OCI-M1 (cell line): ENCODE data around the gene INPP5A.
"Not testable (repeated sequence)": the region's sequence is repeated elsewhere in the genome, so short reads cannot be mapped to it uniquely, and the experiment has no call there.

ENCODE experiments used
- DNase-seq: peaks from one replicate; lab custom pipeline; 2025; lab: John Stamatoyannopoulos, UW

Gene INPP5A

DNA sequence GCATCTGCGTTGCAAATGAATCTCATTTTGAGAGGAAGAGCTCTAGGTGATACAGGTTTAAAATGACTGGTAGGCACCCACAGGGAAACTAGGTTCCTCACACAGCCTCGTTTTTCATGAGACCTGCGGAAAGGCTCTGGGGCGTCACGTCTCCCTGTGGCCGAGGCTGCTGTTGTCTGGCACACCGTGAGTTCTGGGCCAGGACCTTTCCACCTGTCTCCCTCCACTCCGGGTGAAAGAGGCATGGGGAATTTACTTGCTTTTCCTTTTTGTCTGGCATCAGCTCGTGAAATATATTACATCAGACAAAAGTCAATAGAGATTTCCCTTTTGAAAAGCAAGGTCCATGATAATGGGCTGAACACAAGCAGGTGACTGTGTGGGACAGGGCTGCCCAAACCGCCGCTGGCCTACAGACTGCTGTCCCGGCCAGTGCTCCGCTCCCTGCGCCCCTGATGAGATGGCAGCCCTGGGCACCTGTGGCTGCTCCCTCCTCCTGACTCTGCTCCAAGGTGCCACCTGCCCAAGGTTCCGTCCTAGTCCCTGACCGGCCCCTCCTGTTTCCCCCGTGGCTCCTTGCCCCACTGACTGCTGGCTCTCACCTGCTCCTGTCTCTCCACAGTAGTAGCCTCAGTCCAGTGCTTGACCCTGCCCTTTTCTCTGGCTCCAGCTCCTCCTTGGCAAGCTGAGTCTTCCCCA lies 138.8 kb downstream of the INPP5A start:
- DNase-seq: no peak

DNA sequence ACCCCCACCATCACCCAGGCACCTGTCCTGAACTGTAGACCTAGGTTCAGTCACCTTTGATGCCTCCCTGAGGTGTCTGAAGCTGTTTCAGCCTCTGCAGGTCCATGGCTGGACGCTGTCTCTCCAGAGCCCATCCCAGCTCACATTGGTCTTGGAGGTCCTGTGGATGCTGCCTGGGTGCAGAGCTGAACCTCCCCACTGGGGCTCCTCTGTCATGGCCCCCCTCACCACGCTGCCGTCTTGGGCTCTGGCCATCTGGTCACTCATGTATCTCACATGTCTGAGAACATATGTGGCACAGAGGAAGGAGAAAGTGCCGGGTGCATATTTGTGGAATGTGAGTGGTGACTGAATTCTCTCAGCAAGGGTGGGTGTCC lies 139.5 kb downstream of the INPP5A start:
- no peak for DNase-seq

DNA sequence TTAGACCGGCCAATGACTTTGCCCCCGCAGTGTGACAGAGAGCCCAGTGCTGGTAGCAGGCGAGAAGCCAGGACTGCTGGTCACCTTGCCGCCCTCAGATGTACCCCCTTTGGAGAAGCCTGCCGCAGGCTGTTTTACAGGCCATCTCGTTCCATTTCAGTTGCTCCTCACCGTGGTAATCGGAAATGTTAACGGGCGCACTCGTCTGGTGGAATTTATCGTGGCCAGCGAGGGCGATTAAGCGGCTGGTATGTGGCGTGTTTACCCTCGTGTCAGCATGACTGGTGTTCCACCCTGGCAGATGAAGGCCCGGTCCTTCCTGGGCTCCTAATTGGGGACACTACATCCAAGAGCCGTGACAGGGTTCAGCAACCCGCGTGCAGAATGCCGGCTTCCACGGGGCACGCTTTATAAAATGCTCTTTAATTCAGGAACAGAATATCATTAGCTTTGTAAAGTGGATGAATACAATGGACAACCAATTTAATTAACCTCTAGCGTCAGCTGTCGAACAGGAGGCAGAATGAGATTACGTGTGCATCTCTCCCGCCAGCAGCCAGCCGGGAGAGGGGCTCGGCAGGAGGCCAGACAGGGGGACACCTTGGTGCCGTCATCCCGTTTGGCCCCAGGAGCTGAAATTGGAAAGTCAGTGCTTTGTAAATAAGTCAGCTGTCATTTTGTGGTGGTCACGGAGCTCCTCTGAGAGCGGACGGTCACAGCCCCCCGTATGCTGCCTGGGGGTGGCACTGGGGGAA lies 140.1 kb downstream of the INPP5A start:
- DNase-seq: no peak

DNA sequence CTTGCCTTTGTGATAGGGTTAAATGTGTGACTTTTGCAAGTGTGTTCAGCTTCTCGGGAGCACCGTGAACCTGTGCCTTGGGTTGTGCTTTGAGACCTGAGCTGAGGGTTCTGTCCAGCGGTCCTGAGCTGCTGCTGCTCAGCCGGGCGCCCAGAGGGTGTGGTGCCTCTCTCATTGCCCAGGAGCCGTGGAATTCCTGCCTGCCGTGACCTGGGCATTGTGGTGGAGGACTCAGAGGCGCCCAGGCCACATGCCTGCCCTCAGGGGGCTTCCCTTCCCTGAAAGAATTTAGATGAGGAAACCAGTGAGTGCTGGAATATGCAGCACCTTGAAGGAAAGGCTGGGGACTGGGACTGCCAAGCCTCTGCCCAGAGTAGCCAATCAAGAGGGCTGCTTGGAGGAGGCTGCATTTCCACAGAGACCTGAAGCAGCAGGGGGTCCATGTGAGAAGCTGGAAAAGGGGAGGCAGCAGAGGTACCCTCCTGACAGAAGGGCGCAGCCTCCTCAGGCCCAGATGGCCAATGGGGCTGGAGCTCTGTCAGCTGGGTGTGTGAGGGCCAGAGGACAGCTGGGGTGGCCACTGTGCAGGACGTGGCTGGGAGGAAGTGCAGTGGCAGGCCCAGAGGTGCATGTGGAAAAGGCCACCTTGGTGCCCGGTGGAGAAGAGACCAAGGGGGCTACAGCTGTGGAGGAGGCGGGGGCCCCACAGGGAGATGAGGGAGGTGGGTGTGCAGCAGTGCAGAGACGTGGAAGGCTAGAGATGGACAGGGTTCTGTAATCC lies 141.0 kb downstream of the INPP5A start:
- DNase-seq: no peak

DNA sequence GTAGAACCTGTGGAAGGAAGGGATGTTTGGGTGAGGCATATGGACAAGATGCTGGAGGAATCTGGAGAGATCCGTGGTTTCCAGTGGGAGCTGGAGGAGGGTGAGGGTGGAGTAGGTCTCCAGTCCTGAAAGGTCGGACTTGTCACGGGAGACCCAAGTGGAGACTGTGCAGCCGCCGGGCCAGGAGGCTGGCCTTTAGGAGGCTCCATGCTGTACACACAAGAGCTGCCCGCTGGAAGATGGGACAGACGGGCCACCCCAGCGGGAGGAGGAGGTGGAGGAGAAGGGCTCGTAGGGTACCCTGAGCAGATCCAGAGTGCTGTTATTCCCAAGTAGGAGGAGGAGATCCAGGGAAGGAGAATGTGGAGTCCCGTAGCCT lies 141.6 kb downstream of the INPP5A start:
- no peak for DNase-seq

DNA sequence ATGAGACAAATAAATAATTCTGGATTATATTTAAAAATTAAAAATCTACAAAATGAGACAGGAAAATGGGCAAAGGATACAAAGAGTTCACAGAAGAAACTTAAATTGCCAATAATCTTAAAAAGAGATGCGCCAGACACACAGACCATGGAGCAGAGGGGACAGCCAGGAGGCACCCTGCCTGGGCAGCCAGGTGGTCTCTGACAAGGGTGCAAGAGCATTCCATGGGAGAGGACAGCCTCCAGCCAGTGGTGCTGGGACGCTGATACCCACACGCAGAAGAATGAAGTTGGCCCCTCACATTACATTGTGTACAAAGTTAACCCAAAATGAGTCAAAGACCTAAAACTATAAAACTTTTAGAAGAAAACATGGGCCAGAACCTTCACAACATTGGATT lies 142.1 kb downstream of the INPP5A start:
- no peak for DNase-seq

DNA sequence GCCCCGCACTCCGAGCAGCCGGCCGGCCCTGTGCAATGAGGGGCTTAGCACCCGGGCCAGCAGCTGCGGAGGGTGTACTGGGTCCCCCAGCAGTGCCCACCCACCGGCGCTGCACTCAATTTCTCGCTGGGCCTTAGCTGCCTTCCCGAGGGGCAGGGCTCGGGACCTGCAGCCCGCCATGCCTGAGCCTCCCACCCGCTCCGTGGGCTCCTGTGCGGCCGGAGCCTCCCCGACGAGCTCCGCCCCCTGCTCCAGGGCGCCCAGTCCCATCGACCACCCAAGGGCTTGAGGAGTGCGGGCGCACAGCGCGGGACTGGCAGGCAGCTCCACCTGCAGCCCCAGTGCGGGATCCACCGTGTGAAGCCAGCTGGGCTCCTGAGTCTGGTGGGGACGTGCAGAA lies 143.2 kb downstream of the INPP5A start:
- not testable (repeated sequence) for DNase-seq

DNA sequence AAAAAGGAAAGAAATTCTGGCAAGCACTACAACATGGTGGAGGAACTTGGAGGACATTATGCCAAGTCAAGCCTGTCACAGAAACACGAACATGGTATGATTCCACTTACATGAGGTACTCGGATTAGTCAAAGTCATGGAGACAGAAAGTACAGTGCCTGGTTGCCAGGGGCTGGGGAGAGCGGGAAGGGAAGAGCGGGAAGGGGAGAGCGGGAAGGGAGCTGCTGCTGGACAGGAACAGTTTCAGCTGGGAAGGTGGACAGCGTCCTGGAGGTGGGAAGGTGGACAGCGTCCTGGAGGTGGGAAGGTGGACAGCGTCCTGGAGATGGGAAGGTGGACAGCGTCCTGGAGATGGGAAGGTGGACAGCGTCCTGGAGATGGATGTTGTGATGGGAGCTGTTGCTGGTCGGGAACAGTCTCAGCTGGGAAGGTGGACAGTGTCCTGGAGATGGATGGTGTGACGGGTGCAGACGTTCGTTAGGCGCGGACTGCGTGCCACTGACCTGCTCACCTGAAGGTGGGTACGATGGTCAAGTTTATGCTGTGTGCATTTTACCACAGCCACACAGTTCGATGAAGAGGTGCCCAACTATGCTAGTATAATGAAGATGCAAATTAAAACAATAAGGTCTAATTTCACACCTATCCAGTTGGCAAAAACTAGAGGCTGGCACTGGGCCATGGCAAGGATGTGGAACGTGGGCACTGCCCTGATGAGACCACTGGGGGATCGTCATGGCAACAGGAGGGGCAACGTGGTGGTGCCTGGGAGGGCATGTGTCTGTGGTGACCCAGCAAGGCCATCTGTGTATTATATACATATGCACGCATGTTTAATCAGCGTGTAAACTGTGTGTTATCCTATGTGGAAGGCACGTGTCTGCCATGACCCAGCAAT lies 144.5 kb downstream of the INPP5A start:
- no peak for DNase-seq

DNA sequence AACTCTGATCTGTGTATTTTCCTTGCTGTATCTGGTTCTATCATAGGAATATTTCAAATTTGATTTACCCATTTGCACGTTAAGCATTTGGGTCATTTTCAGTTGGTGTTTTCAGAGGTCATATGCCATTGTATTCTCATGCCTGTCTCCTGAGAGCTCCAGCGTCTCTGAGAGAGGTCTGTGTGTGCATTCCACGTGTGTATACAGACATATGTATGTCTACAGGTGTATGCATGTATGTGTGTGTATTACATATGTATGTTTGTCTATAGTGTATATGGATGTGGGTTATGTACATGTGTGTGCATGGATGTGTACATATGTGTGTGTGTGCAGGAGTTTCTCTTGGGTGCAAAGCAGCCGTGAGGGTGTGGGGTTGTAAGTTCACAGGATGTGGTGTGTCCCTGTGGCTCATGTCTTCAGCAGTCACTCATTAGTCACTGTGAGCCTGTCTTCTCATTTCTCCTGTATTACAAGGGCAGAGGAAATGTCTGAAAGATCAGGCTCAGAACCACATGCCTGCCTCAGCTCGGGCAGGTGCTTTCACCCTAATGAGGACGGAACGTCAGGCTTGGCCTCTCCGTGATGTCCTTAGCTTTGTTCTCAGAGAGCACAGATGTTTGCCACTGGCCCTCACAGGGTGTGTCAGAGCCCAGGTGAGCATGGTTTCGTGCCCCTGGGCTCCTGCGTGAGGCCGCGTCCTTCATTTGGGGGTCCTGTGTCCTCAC lies 146.7 kb downstream of the INPP5A start:
- DNase-seq: peak; percentile 6

DNA sequence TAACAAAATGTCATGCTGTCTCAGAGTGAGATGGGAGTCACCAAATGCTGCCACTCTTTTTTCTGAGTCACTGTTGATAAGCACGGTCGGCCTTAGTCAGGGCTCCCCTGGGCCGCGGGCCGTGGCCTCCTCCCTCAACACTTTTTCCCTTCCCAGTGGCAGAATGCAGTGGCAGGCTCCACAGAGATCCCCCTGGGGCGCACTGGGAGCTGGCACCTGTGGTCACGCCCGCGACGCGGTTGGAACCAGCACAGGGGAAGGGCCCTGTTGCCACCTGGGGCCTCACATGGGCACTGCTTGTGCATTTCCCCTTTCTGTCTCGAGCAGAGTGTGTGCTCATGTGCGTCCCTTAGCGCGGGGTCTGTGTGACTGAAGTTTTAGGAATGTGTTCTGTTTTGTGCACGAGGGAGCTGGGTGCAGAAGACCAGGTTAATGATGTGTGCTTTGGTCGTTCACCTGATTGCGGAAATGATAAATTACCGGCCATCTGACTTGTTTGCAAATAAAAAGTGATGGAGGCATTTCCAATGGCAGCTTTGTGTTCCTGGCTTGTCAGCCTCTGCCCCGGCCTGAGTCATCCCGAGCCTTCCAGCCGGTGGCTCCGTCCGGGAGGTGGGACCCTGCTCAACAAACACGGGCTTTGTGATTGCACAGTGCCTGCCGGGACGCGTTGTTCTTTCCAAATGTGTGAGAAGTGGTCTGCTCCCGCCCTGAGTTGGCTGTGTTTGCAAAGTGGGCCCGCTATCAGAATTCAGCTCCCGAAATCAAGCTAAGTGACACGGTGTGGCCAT lies 147.7 kb downstream of the INPP5A start:
- DNase-seq: peak; percentile 46

DNA sequence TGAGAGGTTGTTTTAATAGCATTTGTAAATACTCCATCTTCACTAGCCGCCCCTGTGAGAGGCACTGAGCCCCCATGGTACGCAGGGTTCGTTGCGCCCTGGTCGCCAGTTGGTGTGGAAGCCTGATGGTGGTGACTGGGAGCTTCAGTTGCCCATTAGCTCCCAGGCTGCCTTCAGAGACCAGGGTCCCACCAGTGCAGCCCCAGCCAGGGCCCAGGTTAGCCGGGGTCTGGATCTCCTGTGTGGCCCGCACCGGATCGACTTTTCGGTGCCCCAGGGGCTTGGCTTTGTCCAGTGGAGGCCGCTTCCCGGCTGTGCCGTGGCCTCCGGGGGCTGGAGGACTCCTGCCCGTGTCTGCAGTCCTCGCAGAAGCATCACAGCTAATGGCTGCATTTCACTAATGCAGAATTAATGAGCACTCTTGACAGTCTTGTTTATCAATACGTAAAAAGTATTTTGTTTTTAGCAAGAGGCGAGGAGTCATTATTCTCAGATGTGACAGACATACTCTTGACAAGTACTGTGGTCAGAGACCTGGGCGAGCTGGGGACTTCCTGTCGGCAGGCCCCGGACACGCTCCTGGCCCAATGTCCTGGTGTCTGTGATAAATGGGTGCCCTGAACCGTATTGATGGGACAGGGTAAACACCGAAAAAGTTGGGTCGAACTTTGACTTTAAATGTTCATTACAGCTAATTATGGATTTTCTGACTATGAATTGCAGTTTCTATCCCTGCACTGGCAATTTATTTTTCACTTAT lies 148.5 kb downstream of the INPP5A start:
- DNase-seq: no peak

DNA sequence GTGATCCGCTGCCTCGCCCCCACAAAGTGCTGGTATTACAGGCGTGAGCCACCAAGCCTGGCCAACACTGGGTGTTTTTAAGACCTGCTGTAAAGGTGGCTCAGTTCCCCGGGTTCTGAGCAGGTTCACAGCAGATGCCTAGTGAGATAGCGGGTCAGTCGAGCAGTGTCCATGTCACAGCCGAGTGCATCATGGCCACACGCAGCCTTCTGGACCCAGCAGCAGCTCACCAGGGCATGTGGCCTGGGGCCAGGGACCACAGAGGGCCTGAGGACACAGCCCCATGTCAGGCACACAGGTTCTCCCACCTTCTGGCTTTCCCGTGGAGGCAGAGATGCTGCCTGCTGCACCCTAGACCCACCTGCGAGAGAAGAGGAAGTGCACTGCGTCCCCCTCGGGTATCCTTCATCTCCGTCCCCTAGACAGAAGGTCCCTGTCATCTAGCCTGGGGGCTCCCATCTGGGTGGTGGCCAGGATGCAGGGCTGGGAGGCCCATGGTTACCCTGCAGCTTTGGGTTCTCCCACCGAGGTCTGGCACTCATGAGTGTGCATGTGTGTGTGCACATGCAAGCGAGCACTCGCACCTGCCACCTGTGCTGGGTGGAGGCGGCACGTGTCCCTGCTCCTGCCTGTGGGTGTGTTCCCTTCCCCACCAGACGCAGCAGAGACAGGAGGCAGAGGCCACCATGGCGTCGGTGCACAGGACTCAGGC lies 149.8 kb downstream of the INPP5A start:
- no peak for DNase-seq

DNA sequence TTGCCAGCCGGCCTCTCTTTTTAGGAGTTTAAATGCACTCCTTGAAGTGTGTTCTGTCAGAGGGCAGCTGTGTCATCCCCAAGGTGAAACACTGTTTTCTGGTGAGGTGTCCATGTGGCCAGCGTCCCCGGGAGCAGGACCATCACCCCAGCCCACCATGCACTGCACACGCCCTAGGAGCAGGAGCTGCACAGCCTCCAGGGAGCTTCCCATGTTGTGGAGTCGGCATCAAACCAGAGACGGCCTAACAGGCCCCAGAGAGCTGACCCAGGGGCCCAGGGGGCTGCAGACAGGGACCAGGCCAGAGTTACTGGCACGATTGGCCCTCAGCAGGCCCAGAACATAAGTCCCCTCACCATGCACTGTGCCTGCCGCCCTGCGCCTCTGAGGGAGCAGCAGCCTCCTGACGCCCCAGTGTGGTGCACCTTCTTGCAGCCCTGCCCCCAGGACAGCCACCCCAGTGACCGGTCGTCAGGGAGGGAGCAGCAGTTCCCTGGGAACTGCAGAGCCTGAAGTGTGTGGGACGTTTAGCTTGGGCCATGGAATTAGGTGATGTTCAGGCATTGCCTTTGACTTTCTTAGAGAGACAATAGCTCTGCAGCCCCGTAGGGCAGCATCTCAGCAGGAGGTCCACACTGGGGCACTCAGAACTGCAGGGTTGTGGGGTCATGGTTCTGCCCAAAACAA lies 150.4 kb downstream of the INPP5A start:
- DNase-seq: no peak

DNA sequence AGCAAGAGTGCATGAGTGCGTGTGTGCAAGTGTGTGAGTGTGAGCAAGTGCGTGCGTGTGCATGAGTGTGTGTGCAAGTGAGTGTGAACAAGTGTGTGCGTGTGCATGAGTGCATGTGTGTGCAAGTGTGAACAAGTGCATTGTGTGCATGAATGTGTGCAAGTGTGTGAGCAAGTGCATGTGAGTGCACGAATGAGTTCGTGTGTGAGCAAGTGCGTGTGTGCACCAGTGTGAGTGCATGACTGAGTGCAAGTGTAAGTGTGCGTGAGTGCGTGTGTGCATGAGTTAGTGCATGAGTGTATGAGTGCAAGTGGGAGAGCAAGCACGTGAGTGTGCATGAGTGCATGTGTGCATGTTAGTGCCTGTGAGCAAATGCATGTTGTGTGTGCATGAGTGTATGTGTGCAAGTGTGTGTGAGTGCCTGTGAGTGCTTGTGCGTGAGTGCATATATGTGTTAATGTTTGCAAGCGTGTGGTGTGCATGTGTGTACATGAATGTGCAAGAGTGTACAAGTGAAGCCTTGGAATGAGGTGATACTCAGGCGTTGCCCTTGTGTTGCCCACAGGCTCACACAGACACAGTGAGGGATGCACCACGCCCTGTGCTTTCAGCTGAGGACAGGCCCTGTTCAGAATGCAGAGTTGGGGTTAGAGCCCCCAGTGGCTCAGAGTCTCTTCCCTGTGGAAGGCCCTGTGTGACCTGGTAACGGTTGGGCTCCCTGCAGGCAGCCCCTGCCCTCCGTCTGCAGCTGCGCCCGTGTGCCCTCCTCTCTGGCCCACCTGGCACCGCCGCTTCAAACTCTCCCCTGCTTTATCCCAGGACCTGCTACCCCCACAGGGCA lies 151.2 kb downstream of the INPP5A start:
- no peak for DNase-seq

DNA sequence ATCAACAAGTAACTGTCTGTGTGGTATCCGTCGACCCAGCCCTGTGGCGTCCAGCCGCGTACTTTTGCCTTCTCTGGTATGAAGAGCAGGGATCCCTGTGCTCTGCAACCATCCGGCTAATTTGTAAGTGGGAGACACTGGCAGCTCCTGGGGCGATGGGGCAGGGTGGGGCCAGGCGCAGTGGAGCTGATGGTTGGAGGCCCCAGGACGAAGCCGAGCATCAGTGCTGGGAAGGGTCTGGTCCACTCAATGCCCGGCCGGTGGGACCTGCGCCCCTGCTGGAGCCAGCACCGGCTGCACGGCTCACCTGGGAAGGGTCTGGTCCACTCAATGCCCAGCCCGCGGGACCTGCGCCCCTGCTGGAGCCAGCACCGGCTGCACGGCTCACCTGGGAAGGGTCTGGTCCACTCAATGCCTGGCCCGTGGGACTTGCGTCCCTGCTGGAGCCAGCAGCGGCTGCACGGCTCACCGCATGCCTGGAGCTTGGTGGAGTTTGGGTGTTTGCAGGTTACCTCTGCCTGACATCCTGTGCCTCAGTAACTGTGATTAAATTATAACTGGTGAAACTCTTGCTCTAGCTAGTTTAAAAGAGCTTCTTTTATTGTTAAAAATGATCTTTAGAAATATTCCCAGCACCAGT lies 152.3 kb downstream of the INPP5A start:
- no peak for DNase-seq

DNA sequence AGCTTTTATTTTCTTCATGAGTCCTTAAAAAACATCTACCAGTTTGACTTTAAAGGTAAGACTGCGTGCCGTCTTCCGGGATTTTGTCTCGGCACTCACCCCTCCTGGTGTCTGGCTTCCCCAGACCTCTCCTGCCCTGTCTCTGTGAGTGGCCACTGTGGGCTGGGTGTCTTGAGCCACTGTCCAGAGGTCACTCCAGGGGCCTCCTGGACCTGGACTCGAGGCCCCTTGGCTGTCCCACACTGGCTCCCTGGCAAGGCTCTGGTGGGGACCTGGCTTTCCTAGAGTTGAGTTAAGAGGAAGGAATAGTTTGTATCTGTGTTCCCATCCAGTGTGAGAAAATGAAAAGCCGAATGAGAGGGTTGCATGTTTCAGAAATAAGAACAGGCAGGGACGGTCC lies 152.8 kb downstream of the INPP5A start:
- no peak for DNase-seq
